ENCODE data around the gene PRPF40A. TPM values are rescaled to one million over a fixed set of nuclear protein-coding genes. Genes with fewer than 3 reads are reported as not detected.

The PRPF40A gene
- total and polyA plus RNA-seq, 4 donors = 22.7 to 73.3 (median 42.0) TPM

- ATAC-seq (ENCODE audit: low FRiP score) = no peak
Observed at GRCh38 chr2:152602750-152603149, 114.5 kb downstream of the PRPF40A start.

More at GRCh38 chr2:152602750-152603149, 114.5 kb downstream of the PRPF40A start:
- Histone ChIP-seq H3K27ac (ENCODE audit: low read depth in 1 of 2, low read length in 2 of 2) (no peak overlapping the region), H3K4me1 (ENCODE audit: control insufficient read depth in 1 of 2, insufficient read depth in 2 of 2, low read length in 2 of 2) (peaks cover 0 to 2% of the 10 kb centered on the region in 2 donors), H3K4me3 (ENCODE audit: low read length in 2 of 2) (no peak overlapping the region), H3K36me3 (ENCODE audit: control insufficient read depth in 1 of 2, insufficient read depth in 2 of 2, low read length in 1 of 2) (no peaks in the 10 kb centered on the region), H3K9me3 (ENCODE audit: control insufficient read depth, low read length) (no peaks in the 10 kb centered on the region), H3K27me3 (ENCODE audit: control insufficient read depth in 1 of 2, insufficient read depth in 2 of 2, low read length in 1 of 2) (no peaks in the 10 kb centered on the region)
- intact Hi-C loops (cut with DNase I) = no loop called here
- DNase-seq = no peak
- WGBS, 2 donors = 91 to 93% methylated on average over 8 of the region's 8 CpGs

Other genes with a start within 250 kb of the PRPF40A start
- 10 to 100 TPM; 12.2 to 13.2 TPM for gene ARL6IP6, start 1.2 kb upstream of the PRPF40A start, total RNA-seq
- 10 to 100 TPM in 1 of 2 donors, 1 to 10 TPM in 1; 9.6 to 15.7 TPM for gene ARL6IP6, start 1.2 kb upstream of the PRPF40A start, polyA plus RNA-seq